Bronchial epithelial cell (primary cell): ENCODE results near the gene LPCAT4. TPM values are rescaled to one million over a fixed set of nuclear protein-coding genes. Genes with fewer than 3 reads are reported as not detected.
"Not testable (repeated sequence)": the region's sequence is repeated elsewhere in the genome, so short reads cannot be mapped to it uniquely, and the experiment has no call there.

Source experiments
- DNase-seq: peaks from one replicate; pipeline ENCODE4 v3.0.0-alpha.2; 2010; ENCODE audit warnings: low read depth
- FAIRE-seq: peaks from 2 replicates; lab custom pipeline; 2011; peaks lifted over from hg19 to GRCh38; lab: Jason Lieb, UNC
- H3K27me3 ChIP-seq: 2 replicates; pipeline ENCODE4 v1.5.1; 2011; ENCODE audit warnings: low read length; ENCODE audit not compliant: control insufficient read depth, insufficient read depth
- H3K36me3 ChIP-seq: 2 replicates; pipeline ENCODE4 v1.5.1; 2011; ENCODE audit warnings: low read length; ENCODE audit not compliant: control insufficient read depth, insufficient read depth
- H3K4me3 ChIP-seq: 2 replicates; pipeline ENCODE4 v1.5.1; 2011; ENCODE audit warnings: mild to moderate bottlenecking, low read depth, low read length, control low read depth
- total RNA-seq: library from RNA; depleted of rRNA; stranded (reverse); fragments of >200 nt; gene quantifications from 2 replicates; pipeline ENCODE4 v1.2.1, GENCODE V29; 2014
- TF ChIP-seq, protein P1 (sequence below): IDR thresholded peaks from 2 replicates; pipeline ENCODE4 v1.5.1; 2011; ENCODE audit warnings: mild to moderate bottlenecking, moderate library complexity, low read length, control low read depth, inconsistent platforms; ENCODE audit not compliant: insufficient read depth, severe bottlenecking

Gene LPCAT4
- total RNA-seq, 1 donor from 2014 or later, result 6.1 TPM

DNA sequence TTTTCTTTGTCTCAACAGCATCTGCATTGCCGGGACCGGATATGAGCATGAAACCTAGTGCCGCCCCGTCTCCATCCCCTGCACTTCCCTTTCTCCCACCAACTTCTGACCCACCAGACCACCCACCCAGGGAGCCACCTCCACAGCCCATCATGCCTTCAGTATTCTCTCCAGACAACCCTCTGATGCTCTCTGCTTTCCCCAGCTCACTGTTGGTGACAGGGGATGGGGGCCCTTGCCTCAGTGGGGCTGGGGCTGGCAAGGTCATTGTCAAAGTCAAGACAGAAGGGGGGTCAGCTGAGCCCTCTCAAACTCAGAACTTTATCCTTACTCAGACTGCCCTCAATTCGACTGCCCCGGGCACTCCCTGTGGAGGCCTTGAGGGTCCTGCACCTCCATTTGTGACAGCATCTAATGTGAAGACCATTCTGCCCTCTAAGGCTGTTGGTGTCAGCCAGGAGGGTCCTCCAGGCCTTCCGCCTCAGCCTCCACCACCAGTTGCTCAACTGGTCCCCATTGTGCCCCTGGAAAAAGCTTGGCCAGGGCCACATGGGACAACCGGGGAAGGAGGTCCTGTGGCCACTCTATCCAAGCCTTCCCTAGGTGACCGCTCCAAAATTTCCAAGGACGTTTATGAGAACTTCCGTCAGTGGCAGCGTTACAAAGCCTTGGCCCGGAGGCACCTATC lies 18.9 kb downstream of the LPCAT4 start:
- H3K4me3 ChIP-seq, result no peak overlapping the region
- no peak for DNase-seq
- H3K27me3 ChIP-seq, result no peaks in the 10 kb centered on the region
- no peaks in the 10 kb centered on the region for H3K36me3 ChIP-seq
- FAIRE-seq, result no peak
- TF ChIP-seq, protein P1, sequence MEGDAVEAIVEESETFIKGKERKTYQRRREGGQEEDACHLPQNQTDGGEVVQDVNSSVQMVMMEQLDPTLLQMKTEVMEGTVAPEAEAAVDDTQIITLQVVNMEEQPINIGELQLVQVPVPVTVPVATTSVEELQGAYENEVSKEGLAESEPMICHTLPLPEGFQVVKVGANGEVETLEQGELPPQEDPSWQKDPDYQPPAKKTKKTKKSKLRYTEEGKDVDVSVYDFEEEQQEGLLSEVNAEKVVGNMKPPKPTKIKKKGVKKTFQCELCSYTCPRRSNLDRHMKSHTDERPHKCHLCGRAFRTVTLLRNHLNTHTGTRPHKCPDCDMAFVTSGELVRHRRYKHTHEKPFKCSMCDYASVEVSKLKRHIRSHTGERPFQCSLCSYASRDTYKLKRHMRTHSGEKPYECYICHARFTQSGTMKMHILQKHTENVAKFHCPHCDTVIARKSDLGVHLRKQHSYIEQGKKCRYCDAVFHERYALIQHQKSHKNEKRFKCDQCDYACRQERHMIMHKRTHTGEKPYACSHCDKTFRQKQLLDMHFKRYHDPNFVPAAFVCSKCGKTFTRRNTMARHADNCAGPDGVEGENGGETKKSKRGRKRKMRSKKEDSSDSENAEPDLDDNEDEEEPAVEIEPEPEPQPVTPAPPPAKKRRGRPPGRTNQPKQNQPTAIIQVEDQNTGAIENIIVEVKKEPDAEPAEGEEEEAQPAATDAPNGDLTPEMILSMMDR, result no peak

DNA sequence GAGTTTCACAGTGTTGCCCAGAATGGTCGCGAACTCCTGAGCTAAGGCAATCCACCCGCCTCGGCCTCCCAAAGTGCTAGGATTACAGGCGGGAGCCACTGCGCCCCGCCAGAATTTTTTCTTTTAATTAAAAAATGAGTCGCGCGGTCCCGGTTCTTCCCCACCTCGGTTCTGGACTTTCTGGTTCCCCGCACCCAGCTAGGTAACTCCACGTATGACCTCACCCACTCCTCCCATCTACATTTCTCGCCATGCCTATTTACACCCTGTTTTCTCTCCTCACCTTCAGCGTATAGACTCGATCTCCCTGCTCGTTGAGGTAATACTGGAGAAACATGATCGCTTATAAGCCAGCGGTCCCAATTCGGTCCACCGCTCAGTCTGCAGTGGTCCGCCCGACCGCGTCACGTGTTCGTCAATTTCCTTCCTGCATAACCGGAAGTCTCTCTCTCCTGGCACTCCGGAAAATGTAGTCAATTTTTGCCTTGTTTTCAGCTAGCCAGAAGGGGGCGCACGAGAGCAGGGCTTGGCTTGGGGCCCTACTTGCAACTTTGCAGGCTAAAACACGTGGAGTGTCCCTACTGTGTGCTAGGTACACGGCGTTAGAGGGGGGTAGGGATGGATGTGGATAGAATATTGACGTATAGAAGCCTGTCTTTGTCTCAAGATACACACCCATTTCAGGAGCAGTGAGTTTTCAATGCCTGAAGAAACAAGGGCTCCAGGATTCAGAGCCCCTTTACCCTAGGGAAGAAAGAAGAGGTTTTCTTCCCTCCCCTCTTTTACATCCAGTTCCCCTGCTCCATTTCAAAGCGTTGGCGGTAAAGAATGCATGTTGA lies 24.0 kb downstream of the LPCAT4 start, which contains the start of the genes NOP10 and NUTM1:
Gene NOP10, minus strand, starts transcription at position 400 of the 839 bp plus-strand sequence. Its CDS starts 63 bp downstream, at position 337.
Gene NUTM1, plus strand, starts transcription at position 579 of the 839 bp plus-strand sequence. CDS start 382 bp downstream, outside the sequence.
- H3K27me3 ChIP-seq, result no peaks in the 10 kb centered on the region
- H3K36me3 ChIP-seq, result peaks cover 4% of the 10 kb centered on the region
- peak; percentile 86 for DNase-seq
- H3K4me3 ChIP-seq, result peak within 1 kb of the TSS; percentile 81
- no peak for FAIRE-seq
- TF ChIP-seq, protein P1, result peak; percentile 86

DNA sequence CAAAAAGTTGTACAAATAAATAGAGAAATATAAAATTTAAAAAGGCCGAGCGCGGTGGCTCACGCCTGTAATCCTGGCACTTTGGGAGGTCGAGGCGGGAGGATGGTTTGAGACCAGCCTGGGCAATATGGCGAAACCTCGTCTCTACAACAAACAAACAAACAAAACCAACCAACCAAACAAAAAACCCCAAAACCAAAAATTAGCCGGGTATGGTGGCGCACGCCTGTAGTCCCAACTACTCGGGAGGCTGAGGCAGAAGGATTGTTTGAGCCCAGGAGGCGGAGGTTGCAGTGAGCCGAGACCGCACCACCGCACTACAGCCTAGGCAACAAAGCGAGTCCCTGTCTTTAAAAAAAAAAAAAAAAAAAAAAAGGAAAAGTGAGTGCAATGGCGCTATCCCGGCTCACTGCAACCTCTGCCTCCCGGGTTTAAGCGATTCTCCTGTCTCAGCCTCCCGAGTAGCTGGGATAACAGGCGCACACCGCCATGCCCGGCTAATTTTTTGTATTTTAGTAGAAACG lies 24.7 kb downstream of the LPCAT4 start:
- not testable (repeated sequence) for FAIRE-seq, DNase-seq, H3K36me3 ChIP-seq, H3K27me3 ChIP-seq
- H3K4me3 ChIP-seq, result peak overlapping the region; percentile 81

DNA sequence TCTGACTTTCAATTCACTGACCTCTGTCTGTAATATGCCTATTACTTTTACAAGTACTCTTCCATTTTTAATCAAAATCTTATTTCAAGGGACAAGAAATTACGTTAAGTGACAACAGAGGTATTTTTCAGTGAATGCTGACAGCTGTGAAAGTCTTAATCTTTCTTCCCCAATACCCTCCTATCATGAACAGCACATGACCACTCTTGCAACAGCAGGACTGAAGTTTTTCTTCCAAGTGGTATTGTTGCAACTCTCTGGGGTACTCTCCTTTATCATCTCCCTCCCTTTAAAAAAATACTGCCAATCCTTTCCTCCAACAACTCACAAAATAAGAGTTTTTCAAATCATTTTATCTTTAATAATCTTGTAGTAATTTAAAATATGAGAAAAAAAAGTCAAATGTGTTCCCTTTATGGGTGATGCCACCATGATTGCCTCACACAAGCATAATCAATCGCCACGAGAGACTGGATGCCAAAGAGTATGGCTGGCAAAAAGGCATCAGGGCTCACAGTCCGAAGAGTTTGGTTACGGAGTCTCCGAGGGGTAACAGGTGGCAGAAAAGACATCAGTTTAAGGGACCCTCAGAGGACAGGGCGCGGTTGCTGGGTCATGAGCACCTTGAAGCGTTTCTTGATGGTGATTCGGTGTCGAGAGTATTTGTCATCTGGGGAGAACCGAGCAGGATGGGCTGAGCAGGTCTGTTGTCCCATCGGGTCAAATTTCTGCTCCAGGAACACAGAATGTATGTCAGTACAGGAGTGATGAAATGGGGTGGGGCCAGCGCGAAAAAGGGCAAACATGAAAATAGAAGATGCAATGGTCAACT lies 25.4 kb downstream of the LPCAT4 start:
- FAIRE-seq (no peak), DNase-seq (no peak)
- TF ChIP-seq, protein P1, result no peak
- Histone ChIP-seq H3K27me3 (no peaks in the 10 kb centered on the region), H3K4me3 (peak overlapping the region; percentile 81), H3K36me3 (peaks cover 4% of the 10 kb centered on the region)

DNA sequence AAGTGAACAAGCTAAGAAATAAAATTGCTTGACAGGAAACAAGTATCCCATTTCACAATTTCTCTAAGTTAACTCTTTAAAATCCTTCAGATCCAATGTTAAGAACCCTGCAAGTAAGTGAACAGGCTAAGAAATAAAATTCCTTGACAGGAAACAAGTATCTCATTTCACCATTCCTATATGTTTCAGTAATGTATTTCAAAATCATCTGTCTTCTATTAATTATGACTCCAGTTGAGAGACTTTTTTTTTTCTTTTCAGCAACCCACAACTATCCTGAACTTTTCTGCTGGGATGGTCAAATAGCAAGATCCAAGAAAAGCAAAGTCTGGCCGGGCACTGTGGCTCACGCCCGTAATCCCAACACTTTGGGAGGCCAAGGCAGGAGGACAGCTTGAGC lies 27.1 kb downstream of the LPCAT4 start:
- FAIRE-seq, result no peak
- TF ChIP-seq, protein P1, result no peak

More for the DNA sequence above, 27.1 kb downstream of the LPCAT4 start:
- no peak overlapping the region for H3K4me3 ChIP-seq
- no peaks in the 10 kb centered on the region for H3K27me3 ChIP-seq
- peaks cover 4% of the 10 kb centered on the region for H3K36me3 ChIP-seq
- no peak for DNase-seq
